ENCODE measurements around the gene MFSD11. TPM values are rescaled to one million over a fixed set of nuclear protein-coding genes. Genes with fewer than 3 reads are reported as not detected.

Gene MFSD11
- total RNA-seq: 26.6 and 30.8 TPM in 2 replicates

DNA sequence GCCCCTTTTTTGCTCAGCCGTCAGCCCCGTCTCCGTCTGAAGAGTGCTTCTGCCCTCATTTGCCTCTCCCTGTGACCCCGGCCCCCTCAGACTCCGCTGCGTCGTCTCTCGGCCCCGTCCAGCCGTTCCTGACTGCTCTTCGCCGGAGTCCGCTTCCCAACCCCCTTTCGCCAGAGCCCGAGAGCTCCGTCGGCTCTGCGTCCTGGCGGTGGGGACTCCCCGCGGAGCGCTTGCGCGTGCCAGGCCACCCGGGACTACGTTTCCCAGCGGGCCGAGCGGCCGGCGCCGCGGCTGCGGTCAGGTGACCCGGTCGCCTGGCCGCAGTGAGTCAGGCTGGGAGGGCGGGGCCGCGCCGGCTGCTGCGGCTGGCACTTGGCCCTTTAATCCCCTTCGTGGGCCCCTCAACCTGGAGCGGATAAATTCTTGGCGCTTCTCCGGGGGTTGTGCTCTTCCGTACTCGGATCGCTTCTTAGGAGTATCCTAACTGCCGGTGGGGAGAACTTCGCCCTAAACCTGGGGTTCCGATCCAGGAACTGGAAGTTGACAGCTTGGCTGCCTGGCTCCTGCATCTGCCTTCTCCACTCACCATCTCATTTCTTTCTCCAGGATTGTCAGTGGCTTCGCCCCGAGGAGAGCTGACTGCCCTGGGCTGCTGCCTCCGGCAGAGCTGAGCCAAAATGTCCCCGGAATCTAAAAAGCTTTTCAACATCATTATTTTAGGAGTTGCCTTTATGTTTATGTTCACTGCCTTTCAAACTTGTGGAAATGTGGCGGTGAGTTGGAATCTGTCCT is at the start of gene MFSD11:
Gene MFSD11 (plus strand): TSS at position 444 of the 792 bp plus-strand sequence. CDS start 234 bp downstream, at position 678.

DNA sequence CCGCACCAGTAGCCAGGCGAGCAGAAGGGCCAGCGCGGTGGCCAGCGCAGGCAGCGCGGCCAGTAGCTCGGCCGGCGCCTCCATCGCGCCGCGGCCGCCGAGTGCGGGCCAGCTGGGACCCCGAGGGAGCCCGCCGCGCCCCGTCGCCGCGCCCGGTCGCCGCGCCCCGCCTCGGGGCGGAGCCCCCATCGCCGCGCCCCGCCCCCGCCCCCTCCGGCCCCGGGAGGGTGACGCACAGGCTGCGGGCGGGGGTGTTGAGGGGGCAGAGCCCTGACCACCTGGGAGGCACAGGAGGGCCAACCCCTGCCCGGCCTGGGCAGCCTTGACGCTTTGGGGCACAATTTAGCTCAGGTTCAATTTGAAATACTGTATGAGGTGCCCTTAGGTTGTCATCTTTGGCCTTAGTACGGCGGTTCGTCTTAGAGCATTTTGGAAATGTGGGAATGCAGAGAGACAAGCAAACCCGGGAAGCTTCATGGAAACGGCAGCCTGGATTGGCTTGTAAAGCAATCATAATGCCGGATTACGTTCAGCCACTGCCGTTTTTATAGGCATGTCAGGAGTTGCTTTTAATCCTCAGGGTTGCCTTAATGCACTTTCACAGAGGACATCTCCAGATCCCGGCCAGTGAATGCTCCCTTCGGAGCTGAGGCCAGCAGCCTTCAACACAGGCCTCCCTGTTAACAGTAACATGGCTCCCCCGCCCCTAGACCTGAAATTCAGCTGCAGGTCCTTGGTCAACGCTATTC is 26.9 kb upstream of the MFSD11 start, which contains the start of gene MXRA7:
Gene MXRA7 (minus strand): TSS at position 103 of the 749 bp plus-strand sequence. CDS start 19 bp downstream, at position 84.

DNA sequence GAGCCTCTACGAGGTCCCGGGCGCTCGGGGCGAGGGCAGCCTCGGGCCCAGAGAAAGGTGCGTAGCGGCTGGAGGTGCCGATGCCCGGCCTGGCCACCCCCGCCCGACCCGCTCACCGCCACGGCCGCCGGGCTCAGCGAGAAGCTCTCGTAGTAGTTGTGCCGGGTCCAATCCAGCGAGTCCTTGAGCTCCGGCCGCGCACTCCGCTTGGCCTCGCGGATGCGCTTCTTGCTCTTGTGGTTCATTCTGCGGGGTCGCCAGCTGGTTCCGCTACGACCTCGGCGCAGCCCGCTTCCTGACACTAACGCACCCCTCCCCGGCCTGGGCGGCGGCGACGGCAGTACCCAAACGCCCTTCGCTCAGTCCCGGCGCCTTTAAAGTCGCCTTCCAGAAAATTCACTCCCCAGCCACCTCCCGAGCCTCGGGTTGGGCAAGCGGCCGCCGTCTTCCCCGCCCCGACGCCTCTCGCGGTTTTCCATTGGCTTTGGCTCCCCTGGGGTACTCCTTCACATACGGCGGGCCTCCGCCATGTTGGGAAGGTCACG is 11.6 kb upstream of the MFSD11 start, which contains the start of gene JMJD6:
Gene JMJD6 (minus strand): TSS at position 376 of the 545 bp plus-strand sequence. CDS start 131 bp downstream, at position 245.

DNA sequence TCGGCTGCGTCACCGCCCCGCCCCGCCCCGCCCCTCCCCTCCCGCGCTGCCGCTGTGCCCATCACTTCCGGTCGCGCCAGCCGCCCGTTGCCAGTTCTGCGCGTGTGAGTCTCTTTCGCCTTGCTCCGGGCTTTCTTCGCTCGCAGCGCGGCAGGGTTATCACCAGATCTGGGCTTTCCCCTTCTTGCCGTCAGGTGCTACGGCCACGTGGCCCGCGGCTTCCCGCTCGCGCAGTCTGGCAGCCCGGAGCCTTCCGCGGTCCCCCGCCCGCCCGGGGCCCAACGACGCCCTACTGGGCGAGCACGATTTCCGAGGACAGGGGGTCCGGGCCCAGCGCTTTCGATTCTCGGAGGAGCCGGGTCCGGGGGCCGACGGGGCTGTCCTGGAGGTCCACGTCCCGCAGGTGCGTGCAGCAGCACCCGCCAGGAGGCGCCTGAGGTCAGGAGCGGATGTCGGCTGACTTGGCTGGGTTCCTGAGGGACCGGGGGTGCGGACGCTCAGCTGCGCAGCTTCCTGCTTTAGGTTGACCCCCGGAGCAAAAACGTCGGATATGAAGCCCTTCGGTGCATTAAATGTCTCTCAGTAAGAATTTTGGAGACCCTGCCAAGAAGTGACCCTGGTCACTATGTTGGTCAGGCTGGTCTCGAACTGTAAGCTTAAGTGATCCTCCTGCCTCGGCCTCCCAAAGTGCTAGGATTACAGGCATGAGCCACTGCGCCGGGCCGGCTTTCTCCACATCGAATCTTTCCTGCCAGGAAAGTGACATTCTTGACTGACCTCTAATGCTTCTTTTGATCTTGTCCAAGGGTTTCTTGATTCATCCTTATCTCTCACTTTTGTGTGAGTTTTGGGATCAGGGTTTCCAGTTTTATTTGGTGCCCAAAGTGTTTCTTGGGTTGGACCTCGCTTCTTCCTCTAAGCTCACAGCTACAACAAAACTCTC is 10.9 kb upstream of the MFSD11 start, which contains the start of gene METTL23:
Gene METTL23 (plus strand): TSS at position 64 of the 943 bp plus-strand sequence. CDS start 2,872 bp downstream, outside the sequence.

DNA sequence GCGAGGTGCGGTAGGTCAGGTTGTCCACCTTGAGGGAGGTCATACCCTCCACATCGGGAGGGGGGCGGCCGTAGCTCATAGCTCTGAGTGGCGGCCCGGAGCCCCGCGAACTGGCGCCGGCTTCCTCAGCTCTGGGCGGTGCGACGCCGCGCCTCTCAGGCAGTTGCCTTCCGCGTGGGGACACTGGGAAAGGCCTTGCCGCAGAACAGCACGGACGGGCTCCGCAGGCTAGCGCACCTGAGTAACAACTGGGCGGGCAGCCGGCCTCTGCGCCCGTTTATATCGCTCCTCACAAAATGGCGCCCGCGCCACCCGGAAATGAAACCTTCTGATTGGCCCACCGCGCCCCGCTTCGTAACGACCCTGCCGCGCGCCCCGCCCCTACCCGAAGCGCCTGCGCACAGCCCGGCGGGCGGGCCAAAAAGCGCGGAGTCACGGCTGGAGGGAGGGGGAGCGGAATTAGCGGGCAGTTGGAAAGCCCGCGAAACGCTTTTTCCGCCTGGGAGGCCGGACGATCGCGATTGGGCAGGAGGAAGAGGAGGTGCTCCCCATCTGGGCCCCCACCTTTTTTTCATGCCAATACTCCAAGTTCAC is 740 bp upstream of the MFSD11 start, which contains the start of gene SRSF2:
Gene SRSF2 (minus strand): TSS at position 250 of the 594 bp plus-strand sequence. CDS start 171 bp downstream, at position 79.

Other genes starting within 250 kb of the MFSD11 start
- 46.8 and 54.8 TPM in 2 replicates for gene RHBDF2, start 236.7 kb upstream of the MFSD11 start, total RNA-seq
- gene CYGB, start 200.4 kb upstream of the MFSD11 start, total RNA-seq: 24.6 and 27.5 TPM in 2 replicates
- gene PRCD, start 198.1 kb upstream of the MFSD11 start, total RNA-seq: 0.59 and 0.67 TPM in 2 replicates
- 1.7 and 2.2 TPM in 2 replicates for gene ST6GALNAC2, start 152.3 kb upstream of the MFSD11 start, total RNA-seq
- not detected in 2 replicates for gene ST6GALNAC1, start 94.4 kb upstream of the MFSD11 start, total RNA-seq
- 235 and 238 TPM in 2 replicates for gene MXRA7, start 27.2 kb upstream of the MFSD11 start, total RNA-seq
- gene JMJD6, start 11.5 kb upstream of the MFSD11 start, total RNA-seq: 29.2 and 34.5 TPM in 2 replicates
- 22.5 and 28.0 TPM in 2 replicates for gene METTL23, start 11.3 kb upstream of the MFSD11 start, total RNA-seq
- 350 and 378 TPM in 2 replicates for gene SRSF2, start 788 bp upstream of the MFSD11 start, total RNA-seq
- gene MGAT5B, start 130.3 kb downstream of the MFSD11 start, total RNA-seq: 1.1 and 2.1 TPM in 2 replicates